Chondrocyte (in vitro differentiated cells): ENCODE results near the gene AP1G2. TPM values are rescaled to one million over a fixed set of nuclear protein-coding genes. Genes with fewer than 3 reads are reported as not detected.

Experiments
- DNase-seq: peaks from one replicate; pipeline ENCODE4 v3.0.0; 2021; ENCODE audit warnings: mixed read lengths, low spot score
- H3K27ac Mint-ChIP-seq: one replicate; pipeline ENCODE4 v1.8.0; 2021; ENCODE audit warnings: mild to moderate bottlenecking, moderate library complexity, mixed read lengths; ENCODE audit not compliant: unreplicated experiment
- H3K27me3 Mint-ChIP-seq: 2 replicates; pipeline ENCODE4 v1.8.0; 2021; ENCODE audit warnings: low read depth, mixed read lengths
- H3K36me3 Mint-ChIP-seq: 2 replicates; pipeline ENCODE4 v1.8.0; 2021; ENCODE audit warnings: low read depth, mixed read lengths
- H3K4me1 Mint-ChIP-seq: 2 replicates; pipeline ENCODE4 v1.8.0; 2021; ENCODE audit warnings: low read depth, mild to moderate bottlenecking, mixed read lengths
- H3K4me3 Mint-ChIP-seq: one replicate; pipeline ENCODE4 v1.8.0; 2021; ENCODE audit warnings: mild to moderate bottlenecking, moderate library complexity, mixed read lengths; ENCODE audit not compliant: unreplicated experiment
- H3K9me3 Mint-ChIP-seq: 2 replicates; pipeline ENCODE4 v1.8.0; 2021; ENCODE audit warnings: low read depth, mixed read lengths
- CTCF ChIP-seq: fragments of 200-600 bp; sonication (generic); IDR thresholded peaks from 2 replicates; pipeline ENCODE4 v1.5.0; 2021; ENCODE audit warnings: antibody characterized with exemption, mild to moderate bottlenecking, moderate library complexity
- total RNA-seq: library from RNA; stranded (reverse); gene quantifications from 3 replicates; pipeline ENCODE4 v1.2.1, GENCODE V29; 2021

Gene AP1G2
- total RNA-seq, 1 donor from 2014 or later = 16.4 TPM

GRCh38 chr14:23582906-23583760 lies 15.5 kb upstream of the AP1G2 start:
- H3K36me3 Mint-ChIP-seq = no peaks in the 10 kb centered on the region
- no peaks in the 10 kb centered on the region for H3K9me3 Mint-ChIP-seq
- H3K27me3 Mint-ChIP-seq = peaks cover 47% of the 10 kb centered on the region
- H3K4me3 Mint-ChIP-seq = no peak overlapping the region
- peaks cover 8% of the 10 kb centered on the region for H3K4me1 Mint-ChIP-seq
- H3K27ac Mint-ChIP-seq = no peak overlapping the region
- TF ChIP-seq CTCF = no peak
- no peak for DNase-seq

- Mint-ChIP-seq H3K27me3 (peaks cover 47% of the 10 kb centered on the region), H3K36me3 (no peaks in the 10 kb centered on the region), H3K4me3 (no peak overlapping the region), H3K27ac (no peak overlapping the region), H3K4me1 (peaks cover 14% of the 10 kb centered on the region), H3K9me3 (no peaks in the 10 kb centered on the region)
- no peak for TF ChIP-seq CTCF
- DNase-seq = no peak
These were observed 13.3 kb upstream of the AP1G2 start for GRCh38 chr14:23580948-23581281.

- DNase-seq = no peak
- no peaks in the 10 kb centered on the region for H3K9me3 Mint-ChIP-seq
- no peaks in the 10 kb centered on the region for H3K36me3 Mint-ChIP-seq
- no peak overlapping the region for H3K4me3 Mint-ChIP-seq
- no peak for TF ChIP-seq CTCF
- peaks cover 14% of the 10 kb centered on the region for H3K4me1 Mint-ChIP-seq
- H3K27ac Mint-ChIP-seq = no peak overlapping the region
- peaks cover 46% of the 10 kb centered on the region for H3K27me3 Mint-ChIP-seq
These were observed 12.7 kb upstream of the AP1G2 start for GRCh38 chr14:23580152-23580926.

- H3K27ac Mint-ChIP-seq = no peak overlapping the region
- peaks cover 14% of the 10 kb centered on the region for H3K4me1 Mint-ChIP-seq
- H3K4me3 Mint-ChIP-seq = no peak overlapping the region
- no peaks in the 10 kb centered on the region for H3K36me3 Mint-ChIP-seq
- H3K9me3 Mint-ChIP-seq = no peaks in the 10 kb centered on the region
- no peak for TF ChIP-seq CTCF
- DNase-seq = no peak
- peaks cover 52% of the 10 kb centered on the region for H3K27me3 Mint-ChIP-seq
These were observed 12.1 kb upstream of the AP1G2 start for GRCh38 chr14:23579739-23580138.

GRCh38 chr14:23579311-23579630 lies 11.7 kb upstream of the AP1G2 start:
- no peak overlapping the region for H3K4me3 Mint-ChIP-seq
- no peaks in the 10 kb centered on the region for H3K36me3 Mint-ChIP-seq
- peaks cover 54% of the 10 kb centered on the region for H3K27me3 Mint-ChIP-seq
- H3K4me1 Mint-ChIP-seq = peaks cover 14% of the 10 kb centered on the region
- TF ChIP-seq CTCF = no peak
- H3K27ac Mint-ChIP-seq = no peak overlapping the region
- no peaks in the 10 kb centered on the region for H3K9me3 Mint-ChIP-seq
- DNase-seq = no peak
